ENCODE results near the gene WIPF2.

GRCh38 chr17:40243761-40244160, 24.7 kb downstream of the WIPF2 start:
- TF ChIP-seq, protein P1, sequence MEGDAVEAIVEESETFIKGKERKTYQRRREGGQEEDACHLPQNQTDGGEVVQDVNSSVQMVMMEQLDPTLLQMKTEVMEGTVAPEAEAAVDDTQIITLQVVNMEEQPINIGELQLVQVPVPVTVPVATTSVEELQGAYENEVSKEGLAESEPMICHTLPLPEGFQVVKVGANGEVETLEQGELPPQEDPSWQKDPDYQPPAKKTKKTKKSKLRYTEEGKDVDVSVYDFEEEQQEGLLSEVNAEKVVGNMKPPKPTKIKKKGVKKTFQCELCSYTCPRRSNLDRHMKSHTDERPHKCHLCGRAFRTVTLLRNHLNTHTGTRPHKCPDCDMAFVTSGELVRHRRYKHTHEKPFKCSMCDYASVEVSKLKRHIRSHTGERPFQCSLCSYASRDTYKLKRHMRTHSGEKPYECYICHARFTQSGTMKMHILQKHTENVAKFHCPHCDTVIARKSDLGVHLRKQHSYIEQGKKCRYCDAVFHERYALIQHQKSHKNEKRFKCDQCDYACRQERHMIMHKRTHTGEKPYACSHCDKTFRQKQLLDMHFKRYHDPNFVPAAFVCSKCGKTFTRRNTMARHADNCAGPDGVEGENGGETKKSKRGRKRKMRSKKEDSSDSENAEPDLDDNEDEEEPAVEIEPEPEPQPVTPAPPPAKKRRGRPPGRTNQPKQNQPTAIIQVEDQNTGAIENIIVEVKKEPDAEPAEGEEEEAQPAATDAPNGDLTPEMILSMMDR (IDR thresholded peaks at IDR 0.05; ENCODE audit: extremely low read depth in 1 of 2, insufficient read depth in 1 of 2, low read depth in 1 of 2, low read length in 2 of 2), result no peak
- TF ChIP-seq POLR2AphosphoS5 (IDR thresholded peaks at IDR 0.05; ENCODE audit: insufficient read depth, low read depth, low read length), result no peak
- TF ChIP-seq JUN (IDR thresholded peaks at IDR 0.05; ENCODE audit: borderline replicate concordance, insufficient read depth, insufficient read length, low read depth), result no peak
- no peak for TF ChIP-seq EZH2 (IDR thresholded peaks at IDR 0.05; ENCODE audit: borderline replicate concordance, low read depth, low read length, severe bottlenecking)
- TF ChIP-seq FOS (IDR thresholded peaks at IDR 0.05; ENCODE audit: borderline replicate concordance, insufficient read depth, low read length), result no peak
- no peak for TF ChIP-seq POLR2A (IDR thresholded peaks at IDR 0.05; ENCODE audit: low read depth, low read length)
- no peak for TF ChIP-seq GATA2 (IDR thresholded peaks at IDR 0.05; ENCODE audit: insufficient read depth, insufficient read length, low read depth, low read length)
- no peak for TF ChIP-seq MYC (IDR thresholded peaks at IDR 0.05; ENCODE audit: low read depth, low read length)

Measured in endothelial cell of umbilical vein (primary cell).